Transverse colon (tissue), 4 donors: ENCODE results near the gene RIPOR3. TPM values are rescaled to one million over a fixed set of nuclear protein-coding genes. Genes with fewer than 3 reads are reported as not detected.
"Not testable (repeated sequence)": the region's sequence is repeated elsewhere in the genome, so short reads cannot be mapped to it uniquely, and the experiment has no call there.

Experiments
- DNase-seq: peaks from one replicate; pipeline ENCODE4 v3.0.0-alpha.2; 2019
- H3K27ac ChIP-seq, 4 donors: fragments of 200-600 bp; sonication (generic); 2 replicates each; pipeline ENCODE4 v1.5.1; 2016 to 2018; ENCODE audit warnings: inconsistent platforms in 4 of 4
- H3K27me3 ChIP-seq: fragments of 200-600 bp; sonication (generic); 2 replicates; pipeline ENCODE4 v1.5.1; 2017; ENCODE audit warnings: inconsistent platforms
- H3K36me3 ChIP-seq, 4 donors: fragments of 200-600 bp; sonication (generic); 2 replicates each; pipeline ENCODE4 v1.5.1; 2017 to 2019; ENCODE audit warnings: inconsistent platforms in 4 of 4
- H3K4me1 ChIP-seq, 4 donors: fragments of 200-600 bp; sonication (generic); 2 replicates each; pipeline ENCODE4 v1.5.1; 2017 to 2020; ENCODE audit warnings: inconsistent platforms in 4 of 4
- H3K4me3 ChIP-seq, 4 donors: fragments of 200-600 bp; sonication (generic); 1 replicate in 1 of 4; 2 replicates in 3 of 4; pipeline versions ENCODE4 v1.5.1 to v1.6.1; 2017 to 2019; ENCODE audit warnings: inconsistent platforms in 4 of 4
- H3K9me3 ChIP-seq, 2 donors: fragments of 200-600 bp; sonication (generic); 2 replicates each; pipeline ENCODE4 v1.5.1; 2017 to 2019; ENCODE audit warnings: inconsistent platforms in 2 of 2
- EP300 ChIP-seq: sonication (generic); formaldehyde crosslinking; IDR thresholded peaks from one replicate; pipeline ENCODE4 v1.6.1; 2017; ENCODE audit warnings: antibody characterized with exemption, low read depth
- POLR2A ChIP-seq: fragments of 450-650 bp; IDR thresholded peaks from one replicate; pipeline ENCODE4 v1.6.1; 2016; ENCODE audit warnings: antibody characterized with exemption, mild to moderate bottlenecking, moderate library complexity
- POLR2AphosphoS5 ChIP-seq, 3 donors: sonication (generic); formaldehyde crosslinking; IDR thresholded peaks; one replicate each; pipeline ENCODE4 v1.6.1; 2016; ENCODE audit warnings: antibody characterized with exemption in 3 of 3
- WGBS, 2 donors: methylation state at CpG; one replicate each; pipeline ENCODE4 v1.1.5; 2018; ENCODE audit warnings: low coverage in 1 of 2; 5-methylcytosine and 5-hydroxymethylcytosine counted together
- in situ Hi-C, 4 donors: fragments of 200-750 bp; cut with MboI; loops; one replicate each; pipeline versions ENCODE4 v1.15.0 to v1.15.1; 2017; ENCODE audit warnings: low sequenced_read_pairs in 3 of 4, low pct_ligation_motif_present in 1 of 4, low pct_unique_long_range_greater_than_20kb in 1 of 4
- intact Hi-C: fragments of 100-400 bp; cut with DNase I; formaldehyde crosslinking; loops from one replicate; pipeline ENCODE4 v1.15.1; 2023; ENCODE audit warnings: low total_unique reads
- total RNA-seq, 4 donors: library from RNA; depleted of rRNA; stranded (reverse); fragments of >200 nt; gene quantifications; one replicate each; pipeline ENCODE4 v1.1.0, GENCODE V29; 2016
- TF ChIP-seq, protein P1 (sequence below), 5 experiments: fragments of 200-600 bp in 3 of 5; fragments of 450-650 bp in 2 of 5; sonication (generic) in 3 of 5; IDR thresholded peaks; 1 replicate in 2 of 5; 2 replicates in 3 of 5; pipeline ENCODE4 v1.5.1; 2016 to 2017; ENCODE audit warnings: antibody characterized with exemption in 5 of 5, inconsistent platforms in 3 of 5, mild to moderate bottlenecking in 2 of 5, moderate library complexity in 1 of 5

The RIPOR3 gene
- total RNA-seq, 4 donors from 2014 or later, result 4.6 to 15.7 (median 8.7) TPM

DNA sequence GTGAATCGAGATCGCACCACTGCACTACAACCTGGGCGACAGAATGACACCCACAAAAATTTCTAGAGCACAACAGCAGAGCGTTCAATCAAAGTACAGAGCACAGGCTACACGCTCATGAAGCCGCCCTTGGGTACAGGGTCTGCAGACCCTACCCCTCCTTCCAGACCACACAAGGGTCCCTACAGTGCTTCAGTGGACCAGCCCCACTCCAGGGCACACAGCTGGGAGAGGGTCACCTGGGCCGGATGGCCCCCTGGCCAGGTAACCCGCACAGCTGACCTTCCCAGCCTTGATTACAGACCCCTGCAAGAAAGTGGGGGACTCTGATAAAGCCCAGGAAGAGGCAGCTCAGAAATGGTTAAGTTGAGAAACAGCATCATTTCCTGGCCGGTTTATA lies 63.6 kb downstream of the RIPOR3 start:
- DNase-seq, result no peak
- H3K27me3 ChIP-seq, result no peaks in the 10 kb centered on the region
- in situ Hi-C loops, result no loop called here
- H3K4me1 ChIP-seq, result no peaks in the 10 kb centered on the region
- no peak overlapping the region for H3K27ac ChIP-seq
- H3K36me3 ChIP-seq, result no peaks in the 10 kb centered on the region
- H3K9me3 ChIP-seq, result no peaks in the 10 kb centered on the region
- TF ChIP-seq, protein P1, sequence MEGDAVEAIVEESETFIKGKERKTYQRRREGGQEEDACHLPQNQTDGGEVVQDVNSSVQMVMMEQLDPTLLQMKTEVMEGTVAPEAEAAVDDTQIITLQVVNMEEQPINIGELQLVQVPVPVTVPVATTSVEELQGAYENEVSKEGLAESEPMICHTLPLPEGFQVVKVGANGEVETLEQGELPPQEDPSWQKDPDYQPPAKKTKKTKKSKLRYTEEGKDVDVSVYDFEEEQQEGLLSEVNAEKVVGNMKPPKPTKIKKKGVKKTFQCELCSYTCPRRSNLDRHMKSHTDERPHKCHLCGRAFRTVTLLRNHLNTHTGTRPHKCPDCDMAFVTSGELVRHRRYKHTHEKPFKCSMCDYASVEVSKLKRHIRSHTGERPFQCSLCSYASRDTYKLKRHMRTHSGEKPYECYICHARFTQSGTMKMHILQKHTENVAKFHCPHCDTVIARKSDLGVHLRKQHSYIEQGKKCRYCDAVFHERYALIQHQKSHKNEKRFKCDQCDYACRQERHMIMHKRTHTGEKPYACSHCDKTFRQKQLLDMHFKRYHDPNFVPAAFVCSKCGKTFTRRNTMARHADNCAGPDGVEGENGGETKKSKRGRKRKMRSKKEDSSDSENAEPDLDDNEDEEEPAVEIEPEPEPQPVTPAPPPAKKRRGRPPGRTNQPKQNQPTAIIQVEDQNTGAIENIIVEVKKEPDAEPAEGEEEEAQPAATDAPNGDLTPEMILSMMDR (IDR thresholded peaks at IDR 0.05), result no peak
- H3K4me3 ChIP-seq, result no peak overlapping the region
- WGBS, 2 donors, result 84% methylated on average over 9 of the region's 9 CpGs; no CpG with 5 or more reads in 1 of the 2 donors
- intact Hi-C loops, result loop anchor here (5.0 to 10.0 kb wide), 2 partner anchors 77 to 120 kb away; no protein-coding TSS in a partner anchor

DNA sequence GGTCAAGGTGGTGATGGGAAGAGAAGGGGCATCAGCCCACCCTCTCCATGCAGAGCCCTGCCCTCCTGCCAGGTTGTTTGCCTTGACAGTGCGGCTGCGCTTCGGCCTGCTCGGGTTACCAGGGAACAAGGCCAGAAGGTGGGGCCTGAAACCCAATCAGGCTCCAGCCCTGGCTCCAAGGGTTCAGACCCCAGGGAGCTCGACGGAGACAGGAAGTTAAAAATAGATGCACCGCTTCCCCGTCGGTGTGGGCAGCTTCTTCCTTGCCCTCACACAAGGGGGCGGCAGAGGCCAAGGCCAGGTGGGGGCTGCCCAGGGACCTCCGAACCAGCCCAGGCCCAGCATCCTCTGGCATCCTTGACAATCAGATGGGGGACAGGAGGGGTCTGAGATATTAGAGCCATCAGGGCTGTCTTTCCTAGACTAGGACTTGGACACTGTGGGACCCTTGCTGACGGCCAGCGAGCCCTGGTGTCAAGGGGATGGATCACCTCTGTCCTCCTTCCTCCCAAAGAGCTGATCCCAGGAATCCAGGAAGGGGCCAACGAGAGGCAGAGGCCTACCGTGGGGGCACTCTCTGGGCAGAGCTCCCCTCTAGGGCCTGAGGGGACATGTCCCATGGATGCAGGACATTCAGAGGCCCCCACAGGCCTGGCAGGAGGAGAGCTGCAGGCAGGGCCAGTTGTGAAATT lies 65.2 kb downstream of the RIPOR3 start:
- intact Hi-C loops, result loop anchor here (5.0 to 10.0 kb wide), 2 partner anchors 79 to 121 kb away; no protein-coding TSS in a partner anchor

DNA sequence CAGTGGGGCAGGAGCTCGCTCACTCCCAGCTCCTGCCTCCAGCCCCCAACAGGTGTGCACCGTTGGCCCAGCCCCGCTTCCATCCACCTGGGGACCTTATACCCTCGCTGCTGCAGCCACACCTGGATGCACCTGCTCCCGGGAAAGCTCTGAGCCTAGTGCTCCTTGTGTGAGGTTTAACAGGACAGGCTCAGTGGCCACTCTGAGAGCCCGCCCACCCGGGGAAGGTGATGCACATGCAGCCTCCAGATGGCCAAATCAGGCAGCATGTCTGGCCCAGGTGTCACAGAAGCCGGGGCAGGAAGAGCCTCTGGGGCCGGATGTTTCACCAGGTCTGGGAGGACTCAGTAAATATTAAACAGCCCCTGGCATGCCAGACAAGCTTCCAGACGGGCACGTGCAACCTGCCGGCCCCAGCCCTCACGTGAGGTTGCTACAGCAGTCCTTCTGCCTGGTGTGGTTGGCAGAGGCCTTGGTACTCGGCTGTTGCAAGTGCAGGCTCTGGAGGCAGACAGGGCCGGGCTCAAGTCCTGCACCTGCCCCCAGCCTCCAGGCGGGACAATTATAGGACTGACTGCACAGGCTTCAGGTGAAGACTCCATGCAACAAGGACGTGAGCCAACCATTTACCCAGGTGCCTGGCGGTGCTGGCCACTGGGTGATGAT lies 66.9 kb downstream of the RIPOR3 start:
- 49 to 62% methylated on average over 2 to 12 of the region's 18 CpGs for WGBS, 2 donors
- no peak overlapping the region for H3K4me3 ChIP-seq
- intact Hi-C loops (loop anchor here (5.0 to 10.0 kb wide), 2 partner anchors 80 to 123 kb away; no protein-coding TSS in a partner anchor), in situ Hi-C loops (no loop called here)
- H3K27ac ChIP-seq, result no peak overlapping the region
- no peaks in the 10 kb centered on the region for H3K36me3 ChIP-seq
- no peaks in the 10 kb centered on the region for H3K9me3 ChIP-seq
- no peaks in the 10 kb centered on the region for H3K27me3 ChIP-seq
- no peaks in the 10 kb centered on the region for H3K4me1 ChIP-seq
- DNase-seq, result no peak
- no peak for TF ChIP-seq POLR2AphosphoS5 (IDR thresholded peaks at IDR 0.05)
- no peak for TF ChIP-seq EP300
- TF ChIP-seq, protein P1 (IDR thresholded peaks at IDR 0.05), result no peak
- no peak for TF ChIP-seq POLR2A

More for the DNA sequence above, 65.2 kb downstream of the RIPOR3 start:
- TF ChIP-seq, protein P1 (IDR thresholded peaks at IDR 0.05), result peak; percentile 39 to 53 (median 42)
- no peak for TF ChIP-seq POLR2AphosphoS5 (IDR thresholded peaks at IDR 0.05)
- no peak for TF ChIP-seq EP300
- H3K9me3 ChIP-seq, result no peaks in the 10 kb centered on the region
- H3K4me1 ChIP-seq, result no peaks in the 10 kb centered on the region
- 48% methylated on average over 15 of the region's 15 CpGs; no CpG with 5 or more reads in 1 of the 2 donors for WGBS, 2 donors
- peak; percentile 26 for DNase-seq
- H3K27ac ChIP-seq, result no peak overlapping the region
- in situ Hi-C loops, result no loop called here
- H3K36me3 ChIP-seq, result no peaks in the 10 kb centered on the region
- H3K4me3 ChIP-seq, result no peak overlapping the region
- no peaks in the 10 kb centered on the region for H3K27me3 ChIP-seq

DNA sequence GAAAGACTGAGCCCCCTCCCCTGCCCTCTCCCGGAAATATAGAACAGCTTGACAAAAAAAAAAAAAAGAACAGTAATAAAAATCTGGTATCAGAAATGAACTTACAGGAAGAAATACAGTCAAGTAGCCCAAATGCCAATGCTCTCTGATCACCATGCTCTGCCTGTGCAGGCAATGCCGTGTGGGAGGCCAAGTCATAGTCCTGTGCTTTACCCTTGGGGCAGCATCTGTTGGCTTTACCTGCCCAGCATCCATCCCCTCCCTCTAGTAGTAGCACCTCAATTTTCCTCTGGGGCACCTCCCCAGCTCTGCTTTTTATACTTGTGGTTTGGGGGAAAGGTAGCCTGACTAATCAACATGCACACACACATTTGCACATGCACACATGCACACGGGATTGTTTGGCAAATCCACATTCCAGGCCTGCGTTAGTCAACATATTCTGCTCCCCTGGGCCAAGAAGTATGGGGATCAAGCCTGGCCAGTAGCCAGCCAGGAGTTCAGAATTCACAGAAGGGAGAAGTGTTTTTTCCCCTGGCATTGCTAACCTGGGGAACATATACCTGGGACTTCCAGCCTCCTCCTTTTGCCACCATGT lies 70.2 kb downstream of the RIPOR3 start:
- no peak overlapping the region for H3K4me3 ChIP-seq
- in situ Hi-C loops (no loop called here), intact Hi-C loops (loop anchor here (10.0 kb wide), 1 partner anchor 84 kb away; no protein-coding TSS in a partner anchor)
- H3K9me3 ChIP-seq, result no peaks in the 10 kb centered on the region
- no peaks in the 10 kb centered on the region for H3K27me3 ChIP-seq
- no peak overlapping the region for H3K27ac ChIP-seq
- no peak for DNase-seq
- no peaks in the 10 kb centered on the region for H3K4me1 ChIP-seq
- H3K36me3 ChIP-seq, result no peaks in the 10 kb centered on the region
- WGBS, 2 donors, result 63 to 95% methylated on average over 3 to 4 of the region's 4 CpGs
- TF ChIP-seq, protein P1 (IDR thresholded peaks at IDR 0.05), result no peak
- TF ChIP-seq POLR2A (no peak), POLR2AphosphoS5 (IDR thresholded peaks at IDR 0.05) (no peak), EP300 (no peak)

DNA sequence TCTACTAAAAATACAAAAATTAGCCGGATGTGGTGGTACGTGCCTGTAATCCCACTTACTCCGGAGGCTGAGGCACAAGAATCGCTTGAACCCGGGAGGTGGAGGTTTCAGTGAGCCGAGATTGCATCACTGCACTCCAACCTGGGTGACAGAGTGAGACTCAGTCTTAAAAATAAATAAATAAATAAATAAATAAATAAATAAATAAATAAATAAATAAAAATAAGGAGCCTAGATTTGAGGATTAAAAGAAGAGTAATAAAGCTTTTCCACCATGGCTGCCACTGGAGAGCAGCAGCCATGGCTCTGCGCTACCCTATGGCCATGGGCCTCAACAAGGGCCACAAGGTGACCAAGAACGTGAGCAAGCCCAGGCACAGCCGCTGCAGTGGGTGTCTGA lies 70.9 kb downstream of the RIPOR3 start:
- 92 to 96% methylated on average over 5 to 9 of the region's 9 CpGs for WGBS, 2 donors
- H3K9me3 ChIP-seq, H3K4me1 ChIP-seq, DNase-seq, H3K27ac ChIP-seq, H3K36me3 ChIP-seq, in situ Hi-C loops, H3K27me3 ChIP-seq, H3K4me3 ChIP-seq: not testable (repeated sequence)
- intact Hi-C loops, result loop anchor here (10.0 kb wide), 1 partner anchor 84 kb away; no protein-coding TSS in a partner anchor
